Measurements from ENCODE around the gene DSCAML1.

The DSCAML1 gene

GRCh38 chr11:117631336-117632140 lies 165.5 kb downstream of the DSCAML1 start:
- DNase-seq: no peak

GRCh38 chr11:117629891-117630538 lies 167.0 kb downstream of the DSCAML1 start:
- no peak for DNase-seq

GRCh38 chr11:117629146-117629545 lies 167.9 kb downstream of the DSCAML1 start:
- no peak for DNase-seq

- no peak for DNase-seq
Measured at GRCh38 chr11:117627259-117627658, 169.8 kb downstream of the DSCAML1 start.

- no peak for DNase-seq
Measured at GRCh38 chr11:117626576-117626975, 170.4 kb downstream of the DSCAML1 start.

GRCh38 chr11:117625237-117625636 lies 171.8 kb downstream of the DSCAML1 start:
- no peak for DNase-seq

- no peak for DNase-seq
Measured at GRCh38 chr11:117623831-117624271, 173.2 kb downstream of the DSCAML1 start.

- DNase-seq: no peak
Measured at GRCh38 chr11:117621226-117621625, 175.8 kb downstream of the DSCAML1 start.

- DNase-seq: no peak
Measured at GRCh38 chr11:117620659-117621058, 176.4 kb downstream of the DSCAML1 start.

- no peak for DNase-seq
Measured at GRCh38 chr11:117620086-117620485, 176.9 kb downstream of the DSCAML1 start.

GRCh38 chr11:117619661-117620060 lies 177.4 kb downstream of the DSCAML1 start:
- DNase-seq: no peak

GRCh38 chr11:117618982-117619355 lies 178.0 kb downstream of the DSCAML1 start:
- no peak for DNase-seq

GRCh38 chr11:117618302-117618981 lies 178.6 kb downstream of the DSCAML1 start:
- DNase-seq: no peak

GRCh38 chr11:117616979-117617378 lies 180.0 kb downstream of the DSCAML1 start:
- no peak for DNase-seq

- no peak for DNase-seq
Measured at GRCh38 chr11:117614728-117615127, 182.3 kb downstream of the DSCAML1 start.

- DNase-seq: no peak
Measured at GRCh38 chr11:117613521-117613920, 183.5 kb downstream of the DSCAML1 start.

- no peak for DNase-seq
Measured at GRCh38 chr11:117612177-117612576, 184.8 kb downstream of the DSCAML1 start.

- DNase-seq: no peak
Measured at GRCh38 chr11:117610901-117611300, 186.1 kb downstream of the DSCAML1 start.

- DNase-seq: no peak
Measured at GRCh38 chr11:117610045-117610444, 187.0 kb downstream of the DSCAML1 start.

GRCh38 chr11:117607449-117607848 lies 189.6 kb downstream of the DSCAML1 start:
- DNase-seq: no peak

- no peak for DNase-seq
Measured at GRCh38 chr11:117606790-117607189, 190.2 kb downstream of the DSCAML1 start.

GRCh38 chr11:117606211-117606610 lies 190.8 kb downstream of the DSCAML1 start:
- DNase-seq: no peak

- DNase-seq: no peak
Measured at GRCh38 chr11:117605331-117605730, 191.7 kb downstream of the DSCAML1 start.

Data from left hindlimb (tissue), 1 donor.